ENCODE data around the gene GMPPA. TPM values are rescaled to one million over a fixed set of nuclear protein-coding genes. Genes with fewer than 3 reads are reported as not detected.
A peak's percentile ranks its signal among the peaks of the same experiment; 100 is the strongest.

GMPPA gene
- total RNA-seq, 3 donors from 2014 or later = 15.7 to 33.4 (median 29.7) TPM

- Histone ChIP-seq H3K27ac (peak overlapping the region; percentile 90 to 91), H3K9me3 (no peaks in the 10 kb centered on the region), H3K36me3 (no peaks in the 10 kb centered on the region), H3K4me3 (peak overlapping the region in 1 of 3 donors; percentile 41), H3K27me3 (no peaks in the 10 kb centered on the region), H3K4me1 (peaks cover 0 to 9% of the 10 kb centered on the region in 2 donors)
- DNase-seq (ENCODE audit: low spot score in 2 of 2) = peak; percentile 77 to 97
- TF ChIP-seq CTCF (IDR thresholded peaks at IDR 0.05) (no peak), POLR2A (IDR thresholded peaks at IDR 0.05) (no peak), POLR2AphosphoS5 (IDR thresholded peaks at IDR 0.05) (no peak)
- intact Hi-C loops (cut with DNase I; ENCODE audit: low total_unique reads) = no loop called here
Measured at GRCh38 chr2:219453671-219454590, 44.8 kb upstream of the GMPPA start.

- H3K27ac ChIP-seq = no peak overlapping the region
- H3K4me1 ChIP-seq = peaks cover under 1 to 24% of the 10 kb centered on the region in 2 donors
Measured at GRCh38 chr2:219455581-219455980, 43.1 kb upstream of the GMPPA start.

GRCh38 chr2:219457784-219458369 lies 40.8 kb upstream of the GMPPA start:
- DNase-seq (ENCODE audit: low spot score in 2 of 2) = no peak
- H3K4me1 ChIP-seq = peaks cover 6 to 28% of the 10 kb centered on the region in 2 donors
- H3K4me3 ChIP-seq = no peak overlapping the region
- TF ChIP-seq CTCF (IDR thresholded peaks at IDR 0.05) (no peak), POLR2A (IDR thresholded peaks at IDR 0.05) (no peak), POLR2AphosphoS5 (IDR thresholded peaks at IDR 0.05) (no peak)
- H3K36me3 ChIP-seq = no peaks in the 10 kb centered on the region
- no peak overlapping the region for H3K27ac ChIP-seq
- H3K27me3 ChIP-seq = no peaks in the 10 kb centered on the region
- H3K9me3 ChIP-seq = no peaks in the 10 kb centered on the region
- intact Hi-C loops (cut with DNase I; ENCODE audit: low total_unique reads) = no loop called here

More at GRCh38 chr2:219455581-219455980, 43.1 kb upstream of the GMPPA start:
- no peak for DNase-seq (ENCODE audit: low spot score in 2 of 2)
- intact Hi-C loops (cut with DNase I; ENCODE audit: low total_unique reads) = no loop called here
- Histone ChIP-seq H3K27me3 (no peaks in the 10 kb centered on the region), H3K9me3 (no peaks in the 10 kb centered on the region), H3K36me3 (no peaks in the 10 kb centered on the region), H3K4me3 (no peak overlapping the region)
- TF ChIP-seq CTCF (IDR thresholded peaks at IDR 0.05) (no peak), POLR2A (IDR thresholded peaks at IDR 0.05) (no peak), POLR2AphosphoS5 (IDR thresholded peaks at IDR 0.05) (no peak)

GRCh38 chr2:219458996-219459395 lies 39.7 kb upstream of the GMPPA start:
- Histone ChIP-seq H3K36me3 (no peaks in the 10 kb centered on the region), H3K27ac (peak overlapping the region in 1 of 2 donors; percentile 84), H3K4me3 (no peak overlapping the region), H3K9me3 (no peaks in the 10 kb centered on the region), H3K27me3 (no peaks in the 10 kb centered on the region), H3K4me1 (peaks cover 6 to 21% of the 10 kb centered on the region in 2 donors)
- TF ChIP-seq POLR2AphosphoS5 (IDR thresholded peaks at IDR 0.05) (no peak), CTCF (IDR thresholded peaks at IDR 0.05) (no peak), POLR2A (IDR thresholded peaks at IDR 0.05) (no peak)
- DNase-seq (ENCODE audit: low spot score in 2 of 2) = no peak
- intact Hi-C loops (cut with DNase I; ENCODE audit: low total_unique reads) = no loop called here
